Right renal cortex interstitium (tissue), 3 donors: ENCODE measurements around the gene TRANK1. TPM values are rescaled to one million over a fixed set of nuclear protein-coding genes. Genes with fewer than 3 reads are reported as not detected.
"Not testable (repeated sequence)": the region's sequence is repeated elsewhere in the genome, so short reads cannot be mapped to it uniquely, and the experiment has no call there.

ENCODE experiments used
- DNase-seq, 3 donors: peaks; one replicate each; pipeline ENCODE4 v3.0.0-alpha.2; 2013; ENCODE audit warnings: low read depth in 3 of 3, low spot score in 2 of 3
- polyA plus RNA-seq, 3 donors: library from polyadenylated mRNA; unstranded; fragments of 120-200 nt; gene quantifications; one replicate each; pipeline ENCODE4 v1.2.1, GENCODE V29; 2013; ENCODE audit not compliant: insufficient read length in 3 of 3

TRANK1 gene
- 1 to 10 TPM; 5.5 to 8.3 (median 5.8) TPM for polyA plus RNA-seq

GRCh38 chr3:36944641-36945270 lies at the start of gene TRANK1:
Gene TRANK1 (minus strand): TSS chr3:36945054. CDS start chr3:36944809, 245 bp downstream.
- DNase-seq = peak in 1 of 3 donors; percentile 45

DNA sequence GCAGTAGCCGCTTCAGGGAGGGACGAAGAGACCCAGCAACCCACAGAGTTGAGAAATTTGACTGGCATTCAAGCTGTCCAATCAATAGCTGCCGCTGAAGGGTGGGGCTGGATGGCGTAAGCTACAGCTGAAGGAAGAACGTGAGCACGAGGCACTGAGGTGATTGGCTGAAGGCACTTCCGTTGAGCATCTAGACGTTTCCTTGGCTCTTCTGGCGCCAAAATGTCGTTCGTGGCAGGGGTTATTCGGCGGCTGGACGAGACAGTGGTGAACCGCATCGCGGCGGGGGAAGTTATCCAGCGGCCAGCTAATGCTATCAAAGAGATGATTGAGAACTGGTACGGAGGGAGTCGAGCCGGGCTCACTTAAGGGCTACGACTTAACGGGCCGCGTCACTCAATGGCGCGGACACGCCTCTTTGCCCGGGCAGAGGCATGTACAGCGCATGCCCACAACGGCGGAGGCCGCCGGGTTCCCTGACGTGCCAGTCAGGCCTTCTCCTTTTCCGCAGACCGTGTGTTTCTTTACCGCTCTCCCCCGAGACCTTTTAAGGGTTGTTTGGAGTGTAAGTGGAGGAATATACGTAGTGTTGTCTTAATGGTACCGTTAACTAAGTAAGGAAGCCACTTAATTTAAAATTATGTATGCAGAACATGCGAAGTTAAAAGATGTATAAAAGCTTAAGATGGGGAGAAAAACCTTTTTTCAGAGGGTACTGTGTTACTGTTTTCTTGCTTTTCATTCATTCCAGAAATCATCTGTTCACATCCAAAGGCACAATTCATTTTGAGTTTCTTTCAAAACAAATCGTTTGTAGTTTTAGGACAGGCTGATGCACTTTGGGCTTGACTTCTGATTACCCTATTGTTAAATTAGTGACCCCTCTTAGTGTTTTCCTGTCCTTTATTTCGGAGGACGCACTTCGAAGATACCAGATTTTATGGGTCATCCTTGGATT lies 48.8 kb upstream of the TRANK1 start, which contains the start of gene MLH1:
Gene MLH1 (plus strand): TSS at position 193 of the 958 bp plus-strand sequence. CDS start 30 bp downstream, at position 223.
- DNase-seq = peak; percentile 100

- DNase-seq = no peak
These were observed 48.0 kb upstream of the TRANK1 start, which contains the start of gene EPM2AIP1 for GRCh38 chr3:36992806-36993325. Gene EPM2AIP1 (minus strand): TSS chr3:36993131. CDS start chr3:36993077, 54 bp downstream.

GRCh38 chr3:36991923-36992805 lies 47.3 kb upstream of the TRANK1 start:
- DNase-seq = peak; percentile 50 to 73 (median 64)

DNA sequence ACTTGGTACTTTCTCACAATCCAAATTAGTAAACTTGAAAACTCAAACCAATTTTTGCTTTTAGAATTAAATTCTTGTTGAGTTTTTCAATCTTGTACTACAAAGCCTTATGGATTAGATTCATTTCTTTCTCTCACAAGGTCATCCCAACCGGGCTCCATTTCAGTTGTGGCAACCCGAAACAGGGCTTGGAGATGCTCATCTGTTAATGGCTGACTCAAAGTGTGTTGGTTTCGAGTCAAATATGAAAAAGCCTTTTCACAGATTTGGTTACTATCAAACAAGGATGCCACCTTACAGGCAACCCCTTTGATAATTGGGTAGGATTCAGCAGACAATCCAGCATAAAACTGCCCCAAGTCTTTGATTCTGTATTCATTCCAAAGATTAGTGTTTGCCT lies 46.3 kb upstream of the TRANK1 start:
- DNase-seq = no peak

GRCh38 chr3:36989568-36989967 lies 44.7 kb upstream of the TRANK1 start:
- no peak for DNase-seq

DNA sequence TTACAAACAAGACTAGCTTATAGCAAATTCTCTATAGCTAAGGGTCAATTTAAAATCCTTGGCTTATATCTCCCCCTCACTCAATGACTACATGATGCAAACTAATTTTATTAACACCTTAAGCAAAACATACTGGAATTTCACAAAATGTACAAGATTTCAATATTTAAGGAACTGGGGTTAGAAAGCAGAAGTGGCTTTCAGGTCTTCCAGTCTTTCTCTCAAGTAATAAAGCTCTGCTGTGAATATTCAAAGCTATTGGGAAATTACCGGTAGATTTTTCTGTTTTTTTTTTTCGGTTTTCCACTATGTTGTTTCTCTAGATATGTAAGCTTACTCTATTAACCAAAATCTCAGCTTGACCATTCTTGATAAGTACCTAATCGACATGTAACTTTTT lies 44.2 kb upstream of the TRANK1 start:
- no peak for DNase-seq

DNA sequence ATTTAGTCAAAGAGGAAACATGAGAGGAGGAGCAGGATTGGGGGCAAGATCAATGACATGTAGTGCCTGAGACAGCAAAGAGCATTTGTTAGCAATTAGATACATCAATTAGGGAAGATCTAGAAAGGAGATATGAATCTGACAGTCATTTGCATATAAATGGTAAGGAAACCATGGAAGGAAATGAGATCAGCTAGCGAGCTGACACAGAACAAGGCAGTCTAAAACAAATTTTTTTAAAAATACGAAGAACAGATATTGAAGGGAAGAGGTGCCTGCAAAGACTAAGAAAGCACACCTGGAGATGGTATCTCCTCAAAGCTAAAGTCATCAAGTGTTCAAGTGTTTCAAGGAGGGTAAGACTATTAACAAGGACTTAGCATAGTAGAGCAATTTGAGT lies 43.5 kb upstream of the TRANK1 start:
- DNase-seq = no peak

- DNase-seq = no peak
These were observed 36.2 kb upstream of the TRANK1 start for GRCh38 chr3:36981006-36981405.

GRCh38 chr3:36973139-36973538 lies 28.3 kb upstream of the TRANK1 start:
- DNase-seq = no peak

- DNase-seq = no peak
These were observed 27.3 kb upstream of the TRANK1 start for GRCh38 chr3:36972163-36972562.

- DNase-seq = no peak
These were observed 24.9 kb upstream of the TRANK1 start for GRCh38 chr3:36969540-36970432.

DNA sequence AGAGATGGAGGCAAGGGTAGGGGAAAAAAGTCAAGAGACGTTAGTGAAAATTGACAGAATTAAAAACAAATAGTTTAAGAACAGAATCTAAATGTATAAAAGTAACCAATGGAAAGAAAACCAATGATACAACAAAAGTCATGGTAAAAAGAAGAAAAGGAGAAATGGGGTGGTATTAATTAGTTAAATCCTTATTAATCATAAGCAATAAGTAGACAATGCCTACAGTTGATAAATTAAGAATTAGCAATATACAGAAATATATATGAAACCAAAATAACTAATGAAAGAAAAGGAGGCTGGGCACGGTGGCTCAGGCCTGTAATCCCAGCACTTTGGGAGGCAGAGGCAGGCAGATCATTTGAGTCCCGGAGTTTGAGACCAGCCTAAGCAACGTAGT lies 24.2 kb upstream of the TRANK1 start:
- no peak for DNase-seq

DNA sequence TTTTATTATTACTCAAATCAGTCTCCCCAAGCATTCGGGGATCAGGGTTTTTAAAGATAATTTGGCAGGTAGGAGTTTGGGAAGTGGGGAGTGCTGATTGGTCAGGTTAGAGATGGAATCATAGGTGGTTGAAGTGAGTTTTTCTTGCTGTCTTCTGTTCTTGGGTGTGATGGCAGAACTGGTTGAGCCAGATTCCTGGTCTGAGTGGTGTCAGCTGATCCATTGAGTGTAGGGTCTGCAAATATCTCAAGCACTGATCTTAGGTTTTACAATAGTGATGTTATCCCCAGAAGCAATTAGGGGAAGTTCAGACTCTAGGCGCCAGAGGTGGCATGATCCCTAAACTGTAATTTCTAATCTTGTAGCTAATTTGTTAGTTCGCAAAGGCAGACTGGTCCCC lies 20.6 kb upstream of the TRANK1 start:
- no peak for DNase-seq

DNA sequence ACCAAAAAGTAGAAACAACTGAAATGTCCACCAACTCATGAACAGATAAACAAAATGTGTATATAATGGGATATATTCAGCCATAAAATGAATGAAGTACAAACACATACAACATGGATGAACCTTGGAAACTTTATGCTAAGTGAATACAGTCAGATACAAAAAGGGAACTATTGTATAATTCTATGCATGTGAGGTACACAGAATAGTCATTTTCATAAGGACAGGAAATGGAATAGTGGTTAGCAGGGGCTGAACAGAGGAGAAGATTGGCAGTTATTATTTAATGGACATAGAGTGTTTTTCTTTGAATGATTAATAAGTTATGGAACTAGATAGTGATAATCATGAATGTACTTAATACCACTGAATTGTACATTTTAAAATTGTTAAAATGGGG lies 20.0 kb upstream of the TRANK1 start:
- DNase-seq = no peak

GRCh38 chr3:36964331-36964730 lies 19.5 kb upstream of the TRANK1 start:
- DNase-seq = no peak

DNA sequence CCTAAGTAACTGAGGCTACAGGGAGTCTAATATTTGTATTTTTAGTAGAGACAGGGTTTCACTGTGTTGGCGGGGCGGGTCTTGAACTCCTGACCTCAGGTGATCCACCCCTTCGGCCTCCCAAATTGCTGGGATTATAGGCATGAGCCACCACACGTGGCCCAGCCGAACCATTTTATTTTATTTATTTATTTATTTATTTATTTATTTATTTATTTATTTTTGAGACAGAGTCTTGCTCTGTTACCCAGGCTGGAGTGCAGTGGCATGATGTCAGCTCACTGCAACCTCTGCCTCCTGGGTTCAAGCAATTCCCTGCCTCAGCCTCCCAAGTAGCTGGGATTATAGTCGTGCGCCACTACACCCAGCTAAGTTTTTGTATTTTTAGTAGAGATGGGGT lies 18.2 kb upstream of the TRANK1 start:
- DNase-seq = not testable (repeated sequence)

DNA sequence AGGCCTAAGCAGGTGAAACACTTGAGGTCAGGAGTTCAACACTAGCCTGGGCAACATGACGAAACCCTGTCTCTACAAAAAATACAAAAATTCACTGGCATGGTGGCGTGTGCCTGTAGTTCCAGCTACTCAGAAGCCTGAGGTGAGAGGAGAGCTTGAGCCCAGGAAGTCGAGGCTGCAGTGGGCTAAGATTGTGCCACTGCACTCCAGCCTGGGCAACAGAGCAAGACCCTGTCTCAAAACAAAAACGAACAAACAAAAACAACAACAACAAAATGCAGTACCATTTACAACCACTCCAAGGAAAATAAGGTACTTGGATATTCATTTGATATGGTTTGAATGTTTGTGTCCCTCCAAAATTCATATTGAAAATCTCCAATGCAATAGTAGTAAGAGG lies 15.6 kb upstream of the TRANK1 start:
- DNase-seq = no peak

- no peak for DNase-seq
These were observed 15.0 kb upstream of the TRANK1 start for GRCh38 chr3:36959821-36960220.
